GM12873 (cell line): ENCODE data around the gene SIGLEC9.

ENCODE experiments used
- TF ChIP-seq, protein P1 (sequence below): IDR thresholded peaks from 2 replicates; pipeline ENCODE4 v1.5.1; 2012; ENCODE audit warnings: low read depth, mild to moderate bottlenecking, moderate library complexity, low read length, control low read depth; ENCODE audit not compliant: insufficient read depth; ENCODE audit errors: missing control alignments

The SIGLEC9 gene

DNA sequence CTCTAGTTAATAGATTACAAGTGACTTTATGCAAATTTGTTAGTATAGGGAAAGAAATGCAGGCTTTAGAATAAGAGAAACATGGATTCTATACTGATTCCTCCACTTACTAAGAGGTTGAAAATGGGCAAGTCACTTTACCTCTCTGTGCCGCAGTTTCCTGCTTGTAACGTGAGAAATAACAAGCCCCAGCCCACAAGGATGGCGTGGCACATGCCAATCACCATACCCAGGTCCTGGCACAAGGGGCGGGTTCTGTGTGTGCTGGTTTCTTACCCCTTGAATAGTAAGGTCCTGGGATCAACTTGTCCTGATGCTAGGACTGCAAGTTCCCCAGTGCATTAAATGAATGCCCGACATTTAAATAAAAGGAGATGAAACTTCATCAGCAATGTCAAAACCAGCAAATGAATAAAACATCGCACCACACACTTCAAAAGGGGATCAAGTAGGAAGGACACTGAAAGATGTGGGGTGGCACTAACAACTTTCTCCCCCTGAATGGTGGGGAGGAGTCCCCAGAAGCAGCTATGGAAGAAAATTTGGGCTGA is 7.9 kb upstream of the SIGLEC9 start:
- TF ChIP-seq, protein P1, sequence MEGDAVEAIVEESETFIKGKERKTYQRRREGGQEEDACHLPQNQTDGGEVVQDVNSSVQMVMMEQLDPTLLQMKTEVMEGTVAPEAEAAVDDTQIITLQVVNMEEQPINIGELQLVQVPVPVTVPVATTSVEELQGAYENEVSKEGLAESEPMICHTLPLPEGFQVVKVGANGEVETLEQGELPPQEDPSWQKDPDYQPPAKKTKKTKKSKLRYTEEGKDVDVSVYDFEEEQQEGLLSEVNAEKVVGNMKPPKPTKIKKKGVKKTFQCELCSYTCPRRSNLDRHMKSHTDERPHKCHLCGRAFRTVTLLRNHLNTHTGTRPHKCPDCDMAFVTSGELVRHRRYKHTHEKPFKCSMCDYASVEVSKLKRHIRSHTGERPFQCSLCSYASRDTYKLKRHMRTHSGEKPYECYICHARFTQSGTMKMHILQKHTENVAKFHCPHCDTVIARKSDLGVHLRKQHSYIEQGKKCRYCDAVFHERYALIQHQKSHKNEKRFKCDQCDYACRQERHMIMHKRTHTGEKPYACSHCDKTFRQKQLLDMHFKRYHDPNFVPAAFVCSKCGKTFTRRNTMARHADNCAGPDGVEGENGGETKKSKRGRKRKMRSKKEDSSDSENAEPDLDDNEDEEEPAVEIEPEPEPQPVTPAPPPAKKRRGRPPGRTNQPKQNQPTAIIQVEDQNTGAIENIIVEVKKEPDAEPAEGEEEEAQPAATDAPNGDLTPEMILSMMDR, result no peak

DNA sequence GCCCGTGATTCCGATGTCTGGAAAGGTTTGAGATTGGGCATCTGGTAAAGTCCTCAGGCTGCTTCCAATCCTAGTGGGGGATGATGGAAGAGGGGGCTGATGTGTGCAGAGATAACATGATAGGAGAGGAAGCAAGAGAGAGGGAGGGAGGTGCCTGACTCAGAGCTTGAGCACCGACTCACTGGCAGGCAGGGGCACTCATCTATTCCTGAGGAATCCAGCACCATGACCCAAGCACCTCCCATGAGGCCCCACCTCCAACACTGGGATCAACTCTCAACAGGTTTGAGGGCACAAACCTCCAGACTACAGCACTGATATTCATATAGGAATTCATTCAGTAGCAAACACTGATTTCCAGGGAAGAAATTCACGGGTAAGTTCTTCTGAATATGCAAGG is 5.6 kb upstream of the SIGLEC9 start:
- TF ChIP-seq, protein P1, result no peak

- TF ChIP-seq, protein P1, result no peak
These were observed 5.1 kb upstream of the SIGLEC9 start for GRCh38 chr19:51119611-51120010.

GRCh38 chr19:51120160-51120559 is 4.5 kb upstream of the SIGLEC9 start:
- TF ChIP-seq, protein P1, result no peak

GRCh38 chr19:51121257-51121656 is 3.4 kb upstream of the SIGLEC9 start:
- TF ChIP-seq, protein P1, result no peak

DNA sequence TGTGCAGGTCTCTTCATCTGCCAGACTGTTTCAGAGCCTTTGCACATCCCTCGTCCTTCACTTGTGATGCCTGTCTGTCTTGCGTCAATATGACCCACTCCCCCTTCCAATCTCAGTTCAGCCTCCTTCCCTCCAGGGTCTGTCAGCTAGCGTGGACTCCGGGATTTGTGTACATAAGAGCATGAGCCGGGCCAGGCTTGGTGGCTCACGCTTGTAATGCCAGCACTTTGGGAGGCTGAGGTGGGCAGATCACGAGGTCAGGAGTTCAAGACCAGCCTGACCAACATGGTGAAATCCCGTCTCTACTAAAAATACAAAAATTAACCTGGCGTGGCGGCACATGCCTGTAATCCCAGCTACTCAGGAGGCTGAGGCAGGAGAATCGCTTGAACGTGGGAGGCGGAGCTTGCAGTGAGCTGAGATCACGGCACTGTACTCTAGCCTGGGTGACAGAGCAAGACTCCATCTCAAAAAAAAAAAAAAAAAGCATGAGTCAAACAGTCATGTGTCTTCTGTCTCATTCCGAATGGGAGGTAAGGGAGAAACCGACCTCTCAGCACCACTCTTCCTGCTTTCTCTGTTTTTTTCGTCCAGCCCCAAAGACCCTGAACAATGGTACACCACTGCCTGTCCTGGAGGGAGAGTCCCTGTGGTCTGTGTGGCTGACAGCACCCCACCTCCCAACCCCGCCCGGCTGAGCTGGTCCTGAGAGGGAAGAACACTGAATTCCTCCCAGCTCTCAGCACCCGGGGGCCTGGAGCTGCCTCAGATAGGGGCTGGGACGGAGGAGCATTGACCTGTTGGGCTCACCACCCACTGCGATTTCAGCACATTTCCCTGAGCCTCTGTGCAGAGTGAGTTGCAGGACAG is 2.4 kb upstream of the SIGLEC9 start:
- TF ChIP-seq, protein P1, result no peak

GRCh38 chr19:51123381-51123800 is 1.3 kb upstream of the SIGLEC9 start:
- TF ChIP-seq, protein P1, result no peak
